ENCODE results near the gene SGSM2. TPM values are rescaled to one million over a fixed set of nuclear protein-coding genes. Genes with fewer than 3 reads are reported as not detected.

The SGSM2 gene
- total RNA-seq, 1 donor from 2014 or later, result 60.2 TPM

DNA sequence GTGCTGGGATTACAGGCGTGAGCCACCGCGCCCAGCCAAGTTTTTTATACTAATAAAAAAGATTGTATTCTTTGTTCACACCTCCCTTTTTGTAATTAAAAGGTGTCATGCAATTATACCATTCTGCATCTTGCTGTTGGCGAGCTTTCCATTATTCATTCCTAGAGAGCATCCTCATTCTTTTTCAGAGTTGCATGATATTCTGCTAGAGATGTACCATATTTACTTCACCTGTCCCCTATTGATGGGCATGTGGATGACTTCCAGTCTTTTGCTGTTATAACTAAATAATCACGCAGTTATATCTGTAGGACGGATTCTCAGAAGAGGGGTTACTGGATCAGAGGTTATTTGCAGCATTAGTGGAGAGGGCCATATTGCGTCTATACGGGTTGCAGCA, 17.0 kb downstream of the SGSM2 start:
- TF ChIP-seq POLR2A (IDR thresholded peaks at IDR 0.05) (no peak), POLR2AphosphoS5 (IDR thresholded peaks at IDR 0.05; ENCODE audit: insufficient read depth in 1 of 2, low read depth in 1 of 2) (no peak)
- TF ChIP-seq, protein P1, sequence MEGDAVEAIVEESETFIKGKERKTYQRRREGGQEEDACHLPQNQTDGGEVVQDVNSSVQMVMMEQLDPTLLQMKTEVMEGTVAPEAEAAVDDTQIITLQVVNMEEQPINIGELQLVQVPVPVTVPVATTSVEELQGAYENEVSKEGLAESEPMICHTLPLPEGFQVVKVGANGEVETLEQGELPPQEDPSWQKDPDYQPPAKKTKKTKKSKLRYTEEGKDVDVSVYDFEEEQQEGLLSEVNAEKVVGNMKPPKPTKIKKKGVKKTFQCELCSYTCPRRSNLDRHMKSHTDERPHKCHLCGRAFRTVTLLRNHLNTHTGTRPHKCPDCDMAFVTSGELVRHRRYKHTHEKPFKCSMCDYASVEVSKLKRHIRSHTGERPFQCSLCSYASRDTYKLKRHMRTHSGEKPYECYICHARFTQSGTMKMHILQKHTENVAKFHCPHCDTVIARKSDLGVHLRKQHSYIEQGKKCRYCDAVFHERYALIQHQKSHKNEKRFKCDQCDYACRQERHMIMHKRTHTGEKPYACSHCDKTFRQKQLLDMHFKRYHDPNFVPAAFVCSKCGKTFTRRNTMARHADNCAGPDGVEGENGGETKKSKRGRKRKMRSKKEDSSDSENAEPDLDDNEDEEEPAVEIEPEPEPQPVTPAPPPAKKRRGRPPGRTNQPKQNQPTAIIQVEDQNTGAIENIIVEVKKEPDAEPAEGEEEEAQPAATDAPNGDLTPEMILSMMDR (IDR thresholded peaks at IDR 0.05), result no peak
- peaks cover 13% of the 10 kb centered on the region for H3K4me1 ChIP-seq
- intact Hi-C loops (cut with DNase I), result no loop called here
- H3K27me3 ChIP-seq, result no peaks in the 10 kb centered on the region
- H3K27ac ChIP-seq, result no peak overlapping the region
- H3K4me3 ChIP-seq, result no peak overlapping the region
- H3K36me3 ChIP-seq, result no peaks in the 10 kb centered on the region
- H3K9me3 ChIP-seq, result no peaks in the 10 kb centered on the region
- DNase-seq (ENCODE audit: extremely low spot score in 2 of 2), result no peak

DNA sequence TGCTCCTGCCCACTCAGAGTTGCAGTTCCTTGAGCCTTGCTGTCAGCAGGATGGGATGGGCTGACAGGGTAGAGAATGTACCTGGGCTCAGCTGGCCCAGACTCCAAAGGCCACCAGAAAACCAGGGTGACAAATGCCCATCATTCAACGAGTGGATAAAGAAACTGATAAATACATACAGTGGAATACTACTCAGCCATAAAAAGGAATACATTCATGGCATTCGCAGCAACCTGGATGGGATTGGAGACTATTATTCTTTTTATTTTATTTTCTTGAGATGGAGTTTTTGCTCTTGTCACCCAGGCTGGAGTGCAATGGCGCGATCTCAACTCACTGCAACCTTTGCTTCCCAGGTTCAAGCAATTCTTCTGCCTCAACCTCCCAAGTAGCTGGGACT, 19.9 kb downstream of the SGSM2 start:
- Histone ChIP-seq H3K36me3 (no peaks in the 10 kb centered on the region), H3K4me1 (peaks cover 13% of the 10 kb centered on the region), H3K4me3 (no peak overlapping the region), H3K9me3 (no peaks in the 10 kb centered on the region), H3K27me3 (no peaks in the 10 kb centered on the region), H3K27ac (no peak overlapping the region)
- DNase-seq (ENCODE audit: extremely low spot score in 2 of 2), result no peak
- no peak for TF ChIP-seq POLR2AphosphoS5 (IDR thresholded peaks at IDR 0.05; ENCODE audit: insufficient read depth in 1 of 2, low read depth in 1 of 2)
- TF ChIP-seq POLR2A (IDR thresholded peaks at IDR 0.05), result no peak
- TF ChIP-seq, protein P1 (IDR thresholded peaks at IDR 0.05), result no peak
- intact Hi-C loops (cut with DNase I), result no loop called here

DNA sequence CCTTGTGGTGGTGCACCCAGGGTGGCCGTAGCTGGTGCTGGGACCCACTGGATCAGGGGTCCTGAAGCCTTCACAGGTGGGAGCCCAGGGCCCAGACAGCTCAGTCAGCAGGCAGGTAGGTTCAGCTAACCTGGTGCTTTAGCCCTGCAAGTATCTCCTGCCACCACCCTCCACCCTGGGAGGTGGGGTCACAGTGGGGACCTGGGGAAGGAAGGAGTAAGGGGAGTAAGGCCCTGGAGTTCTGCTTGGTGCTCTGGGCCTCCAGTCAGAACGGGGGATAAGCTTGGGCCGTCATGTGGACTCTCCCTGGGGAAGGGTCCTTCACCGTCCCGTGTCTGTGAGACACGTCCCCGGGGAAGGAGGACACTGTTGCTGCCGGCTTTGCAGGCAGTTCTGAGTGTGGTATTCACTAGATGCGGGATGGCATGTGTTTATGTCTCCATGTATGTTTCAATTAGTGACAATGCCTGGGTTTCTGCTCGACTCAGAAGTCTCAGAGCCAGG, 20.7 kb downstream of the SGSM2 start:
- intact Hi-C loops (cut with DNase I), result no loop called here
- peaks cover 0 to 6% of the 10 kb centered on the region in 2 donors for H3K36me3 ChIP-seq
- no peaks in the 10 kb centered on the region for H3K9me3 ChIP-seq
- no peak overlapping the region for H3K27ac ChIP-seq
- H3K27me3 ChIP-seq, result no peaks in the 10 kb centered on the region
- H3K4me3 ChIP-seq, result no peak overlapping the region
- TF ChIP-seq, protein P1 (IDR thresholded peaks at IDR 0.05), result no peak
- TF ChIP-seq POLR2A (IDR thresholded peaks at IDR 0.05) (no peak), POLR2AphosphoS5 (IDR thresholded peaks at IDR 0.05; ENCODE audit: insufficient read depth in 1 of 2, low read depth in 1 of 2) (no peak)
- H3K4me1 ChIP-seq, result peaks cover 13% of the 10 kb centered on the region
- DNase-seq (ENCODE audit: extremely low spot score in 2 of 2), result no peak

DNA sequence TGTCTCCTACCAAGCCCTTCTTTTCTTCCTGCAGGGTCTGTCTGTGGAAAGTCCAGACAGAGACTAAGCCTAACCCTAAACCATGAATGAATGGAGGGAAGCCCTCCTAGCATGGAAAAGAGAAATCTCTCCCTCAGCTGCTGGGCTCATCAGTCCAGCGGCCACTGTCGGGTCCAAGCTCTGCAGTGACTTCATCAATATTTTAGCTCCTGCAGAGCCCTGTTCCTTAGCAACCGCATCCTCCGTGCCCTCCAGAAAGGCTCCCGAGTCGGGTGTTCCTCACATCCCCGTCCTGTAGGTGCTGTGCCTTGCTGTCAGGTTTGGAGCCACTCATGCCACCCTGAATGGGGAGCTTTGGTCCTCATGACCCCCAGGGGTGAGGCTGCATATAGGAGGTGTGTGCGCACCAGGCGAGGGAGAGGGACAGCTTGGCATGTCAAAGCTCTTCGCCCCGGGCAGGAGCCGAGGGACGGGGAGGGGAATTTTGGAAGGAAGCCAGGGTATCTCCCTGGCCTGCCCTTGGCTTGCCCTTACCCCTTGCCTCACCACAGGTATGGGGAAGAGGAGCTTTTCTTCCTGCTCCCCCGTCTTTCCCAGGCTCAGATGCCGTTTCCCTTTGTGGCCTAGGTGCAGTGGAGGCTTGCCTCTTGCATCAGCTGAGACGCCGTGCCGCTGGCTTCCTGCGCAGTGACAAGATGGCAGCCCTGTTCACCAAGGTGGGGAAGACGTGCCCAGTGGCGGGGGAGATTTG, 23.9 kb downstream of the SGSM2 start:
- H3K36me3 ChIP-seq, result peaks cover 0 to 21% of the 10 kb centered on the region in 2 donors
- no peak overlapping the region for H3K27ac ChIP-seq
- peaks cover 6% of the 10 kb centered on the region for H3K4me1 ChIP-seq
- intact Hi-C loops (cut with DNase I), result no loop called here
- no peaks in the 10 kb centered on the region for H3K27me3 ChIP-seq
- DNase-seq (ENCODE audit: extremely low spot score in 2 of 2), result no peak
- no peaks in the 10 kb centered on the region for H3K9me3 ChIP-seq
- H3K4me3 ChIP-seq, result no peak overlapping the region
- TF ChIP-seq POLR2A (IDR thresholded peaks at IDR 0.05) (no peak), POLR2AphosphoS5 (IDR thresholded peaks at IDR 0.05; ENCODE audit: insufficient read depth in 1 of 2, low read depth in 1 of 2) (no peak)
- TF ChIP-seq, protein P1 (IDR thresholded peaks at IDR 0.05), result no peak

DNA sequence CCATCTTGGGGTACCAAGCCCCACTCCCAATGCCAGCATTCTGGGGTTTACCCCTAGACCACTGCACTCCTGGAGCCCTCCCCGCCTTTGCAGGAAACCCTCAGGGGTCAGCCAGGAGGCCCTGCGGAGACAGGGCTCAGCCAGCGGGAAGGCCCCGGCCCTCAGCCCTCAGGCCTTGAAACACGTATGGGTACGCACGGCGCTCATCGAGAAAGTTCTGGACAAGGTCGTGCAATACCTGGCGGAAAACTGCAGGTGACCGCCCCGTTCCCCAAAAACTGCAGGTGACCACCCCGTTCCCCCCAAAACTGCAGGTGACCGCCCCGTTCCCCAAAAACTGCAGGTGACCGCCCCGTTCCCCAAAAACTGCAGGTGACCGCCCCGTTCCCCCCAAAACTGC, 24.7 kb downstream of the SGSM2 start:
- DNase-seq (ENCODE audit: extremely low spot score in 2 of 2), result no peak
- no peak overlapping the region for H3K4me3 ChIP-seq
- H3K4me1 ChIP-seq, result peaks cover 6% of the 10 kb centered on the region
- H3K9me3 ChIP-seq, result no peaks in the 10 kb centered on the region
- no peaks in the 10 kb centered on the region for H3K27me3 ChIP-seq
- H3K27ac ChIP-seq, result no peak overlapping the region
- TF ChIP-seq, protein P1 (IDR thresholded peaks at IDR 0.05), result no peak
- no peak for TF ChIP-seq POLR2A (IDR thresholded peaks at IDR 0.05)
- TF ChIP-seq POLR2AphosphoS5 (IDR thresholded peaks at IDR 0.05; ENCODE audit: insufficient read depth in 1 of 2, low read depth in 1 of 2), result no peak
- intact Hi-C loops (cut with DNase I), result no loop called here
- H3K36me3 ChIP-seq, result peaks cover 0 to 23% of the 10 kb centered on the region in 2 donors
